ENCODE data around the gene GFAP. TPM values are rescaled to one million over a fixed set of nuclear protein-coding genes. Genes with fewer than 3 reads are reported as not detected.

GFAP gene
- total RNA-seq, 1 donor from 2014 or later = not detected

GRCh38 chr17:44905006-44906000, 10.0 kb downstream of the GFAP start:
- H3K4me1 Mint-ChIP-seq (ENCODE audit: low read depth, unreplicated experiment) = peaks cover 7% of the 10 kb centered on the region
- peak overlapping the region; percentile 1 for H3K4me3 Mint-ChIP-seq (ENCODE audit: unreplicated experiment)
- H3K27me3 Mint-ChIP-seq (ENCODE audit: unreplicated experiment) = peaks cover 12% of the 10 kb centered on the region
- peaks cover 5% of the 10 kb centered on the region for H3K9me3 Mint-ChIP-seq (ENCODE audit: unreplicated experiment)
- peak overlapping the region; percentile 4 for H3K27ac Mint-ChIP-seq (ENCODE audit: unreplicated experiment)
- no peaks in the 10 kb centered on the region for H3K36me3 Mint-ChIP-seq (ENCODE audit: unreplicated experiment)
- TF ChIP-seq, protein P1, sequence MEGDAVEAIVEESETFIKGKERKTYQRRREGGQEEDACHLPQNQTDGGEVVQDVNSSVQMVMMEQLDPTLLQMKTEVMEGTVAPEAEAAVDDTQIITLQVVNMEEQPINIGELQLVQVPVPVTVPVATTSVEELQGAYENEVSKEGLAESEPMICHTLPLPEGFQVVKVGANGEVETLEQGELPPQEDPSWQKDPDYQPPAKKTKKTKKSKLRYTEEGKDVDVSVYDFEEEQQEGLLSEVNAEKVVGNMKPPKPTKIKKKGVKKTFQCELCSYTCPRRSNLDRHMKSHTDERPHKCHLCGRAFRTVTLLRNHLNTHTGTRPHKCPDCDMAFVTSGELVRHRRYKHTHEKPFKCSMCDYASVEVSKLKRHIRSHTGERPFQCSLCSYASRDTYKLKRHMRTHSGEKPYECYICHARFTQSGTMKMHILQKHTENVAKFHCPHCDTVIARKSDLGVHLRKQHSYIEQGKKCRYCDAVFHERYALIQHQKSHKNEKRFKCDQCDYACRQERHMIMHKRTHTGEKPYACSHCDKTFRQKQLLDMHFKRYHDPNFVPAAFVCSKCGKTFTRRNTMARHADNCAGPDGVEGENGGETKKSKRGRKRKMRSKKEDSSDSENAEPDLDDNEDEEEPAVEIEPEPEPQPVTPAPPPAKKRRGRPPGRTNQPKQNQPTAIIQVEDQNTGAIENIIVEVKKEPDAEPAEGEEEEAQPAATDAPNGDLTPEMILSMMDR (IDR thresholded peaks at IDR 0.05; ENCODE audit: partially characterized antibody, unreplicated experiment) = no peak
- DNase-seq = no peak

DNA sequence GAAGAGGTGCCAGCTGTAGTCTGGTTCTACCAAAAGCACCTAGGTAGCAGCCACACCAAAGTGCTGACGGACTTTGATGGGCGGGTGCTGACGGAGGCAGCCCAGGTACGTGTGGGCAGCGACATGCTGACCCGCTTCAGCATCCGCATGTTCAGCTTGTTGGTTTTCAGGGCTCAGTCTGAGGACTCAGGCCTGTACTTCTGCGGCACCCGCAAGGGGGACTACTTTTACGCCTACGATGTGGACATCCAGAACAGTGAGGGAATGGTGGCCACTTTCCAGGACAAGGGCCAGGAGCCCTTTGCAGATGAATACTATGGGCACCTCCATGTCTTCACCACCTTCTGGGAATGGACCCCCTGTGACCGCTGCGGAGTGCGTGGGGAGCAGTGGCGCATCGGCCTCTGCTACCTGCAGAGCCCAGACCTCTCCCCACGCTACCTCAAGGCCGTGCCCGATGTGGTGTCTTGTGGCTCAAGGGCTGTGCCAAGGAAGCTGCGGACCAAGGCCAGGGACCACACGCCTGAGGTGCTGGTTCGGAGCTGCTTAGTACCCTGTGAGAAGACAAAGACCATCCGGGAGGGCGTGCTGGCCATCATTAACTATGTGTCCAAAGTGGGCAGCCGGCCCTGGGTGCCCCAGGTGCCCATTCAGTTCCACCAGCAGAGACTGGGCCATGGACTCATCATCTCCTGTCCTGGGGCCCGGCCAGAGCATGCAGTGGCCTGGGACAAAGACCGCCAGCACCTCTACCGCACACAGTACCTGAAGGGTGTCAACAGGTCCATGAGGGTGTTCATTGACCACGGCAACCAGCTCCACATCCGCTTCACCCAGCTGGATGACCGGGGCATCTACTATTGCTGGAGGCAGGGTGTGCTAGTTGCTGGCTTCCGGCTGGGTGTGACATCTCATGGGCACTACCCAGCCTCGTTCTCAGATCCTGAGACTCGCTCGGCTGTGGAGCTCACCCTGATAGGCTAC, 11.0 kb downstream of the GFAP start:
- H3K9me3 Mint-ChIP-seq (ENCODE audit: unreplicated experiment) = peaks cover 5% of the 10 kb centered on the region
- H3K36me3 Mint-ChIP-seq (ENCODE audit: unreplicated experiment) = no peaks in the 10 kb centered on the region
- H3K27me3 Mint-ChIP-seq (ENCODE audit: unreplicated experiment) = peaks cover 14% of the 10 kb centered on the region
- no peak overlapping the region for H3K4me3 Mint-ChIP-seq (ENCODE audit: unreplicated experiment)
- TF ChIP-seq, protein P1 (IDR thresholded peaks at IDR 0.05; ENCODE audit: partially characterized antibody, unreplicated experiment) = no peak
- no peak overlapping the region for H3K27ac Mint-ChIP-seq (ENCODE audit: unreplicated experiment)
- DNase-seq = no peak
- H3K4me1 Mint-ChIP-seq (ENCODE audit: low read depth, unreplicated experiment) = peaks cover 7% of the 10 kb centered on the region

DNA sequence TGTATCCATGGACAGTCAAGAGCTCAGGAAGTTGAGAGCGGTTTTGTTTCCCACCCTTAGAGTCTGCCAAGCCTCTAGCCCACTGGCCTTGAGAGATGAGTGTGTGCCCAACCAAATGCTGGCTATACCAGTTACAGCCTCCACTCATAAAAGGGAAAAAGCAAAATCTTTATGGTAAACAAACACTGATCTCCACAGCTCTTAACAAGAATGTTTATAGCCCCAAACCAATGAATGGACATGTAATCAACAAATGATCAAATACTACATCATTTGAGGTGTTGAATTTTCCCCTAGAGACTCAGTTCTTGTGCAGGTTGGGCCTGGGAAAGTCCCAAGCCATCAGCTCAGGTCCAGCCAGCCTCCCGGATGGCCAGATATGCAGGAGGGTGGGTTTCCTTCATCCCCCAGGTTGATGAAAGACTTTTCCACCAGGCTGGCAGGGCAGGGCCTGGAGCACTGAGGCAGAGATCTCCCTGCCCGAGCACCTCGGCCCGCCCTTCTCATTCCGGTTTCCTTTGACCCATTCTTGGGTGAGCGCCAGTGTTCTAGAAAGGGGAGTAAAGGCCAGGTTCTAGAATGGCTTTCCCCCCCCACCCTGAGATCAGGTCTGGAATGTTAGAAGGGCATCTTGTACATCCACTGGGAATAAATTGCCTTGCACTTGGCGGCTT, 12.2 kb downstream of the GFAP start:
- H3K4me3 Mint-ChIP-seq (ENCODE audit: unreplicated experiment) = no peak overlapping the region
- H3K27ac Mint-ChIP-seq (ENCODE audit: unreplicated experiment) = no peak overlapping the region
- H3K36me3 Mint-ChIP-seq (ENCODE audit: unreplicated experiment) = no peaks in the 10 kb centered on the region
- peaks cover 15% of the 10 kb centered on the region for H3K27me3 Mint-ChIP-seq (ENCODE audit: unreplicated experiment)
- DNase-seq = no peak
- TF ChIP-seq, protein P1 (IDR thresholded peaks at IDR 0.05; ENCODE audit: partially characterized antibody, unreplicated experiment) = no peak
- peaks cover 11% of the 10 kb centered on the region for H3K4me1 Mint-ChIP-seq (ENCODE audit: low read depth, unreplicated experiment)
- peaks cover 10% of the 10 kb centered on the region for H3K9me3 Mint-ChIP-seq (ENCODE audit: unreplicated experiment)

- H3K4me3 Mint-ChIP-seq (ENCODE audit: unreplicated experiment) = no peak overlapping the region
- H3K36me3 Mint-ChIP-seq (ENCODE audit: unreplicated experiment) = no peaks in the 10 kb centered on the region
These were observed 13.1 kb downstream of the GFAP start for GRCh38 chr17:44902135-44902760.

More at GRCh38 chr17:44902135-44902760, 13.1 kb downstream of the GFAP start:
- H3K27ac Mint-ChIP-seq (ENCODE audit: unreplicated experiment) = no peak overlapping the region
- peaks cover 11% of the 10 kb centered on the region for H3K4me1 Mint-ChIP-seq (ENCODE audit: low read depth, unreplicated experiment)
- H3K27me3 Mint-ChIP-seq (ENCODE audit: unreplicated experiment) = peaks cover 15% of the 10 kb centered on the region
- TF ChIP-seq, protein P1 (IDR thresholded peaks at IDR 0.05; ENCODE audit: partially characterized antibody, unreplicated experiment) = no peak
- peaks cover 10% of the 10 kb centered on the region for H3K9me3 Mint-ChIP-seq (ENCODE audit: unreplicated experiment)
- no peak for DNase-seq
